ENCODE data around the gene RHOG. TPM values are rescaled to one million over a fixed set of nuclear protein-coding genes. Genes with fewer than 3 reads are reported as not detected.
"Not testable (repeated sequence)": the region's sequence is repeated elsewhere in the genome, so short reads cannot be mapped to it uniquely, and the experiment has no call there.

Gene RHOG
- total RNA-seq, 2 experiments from 2014 or later = 183 to 190 TPM

DNA sequence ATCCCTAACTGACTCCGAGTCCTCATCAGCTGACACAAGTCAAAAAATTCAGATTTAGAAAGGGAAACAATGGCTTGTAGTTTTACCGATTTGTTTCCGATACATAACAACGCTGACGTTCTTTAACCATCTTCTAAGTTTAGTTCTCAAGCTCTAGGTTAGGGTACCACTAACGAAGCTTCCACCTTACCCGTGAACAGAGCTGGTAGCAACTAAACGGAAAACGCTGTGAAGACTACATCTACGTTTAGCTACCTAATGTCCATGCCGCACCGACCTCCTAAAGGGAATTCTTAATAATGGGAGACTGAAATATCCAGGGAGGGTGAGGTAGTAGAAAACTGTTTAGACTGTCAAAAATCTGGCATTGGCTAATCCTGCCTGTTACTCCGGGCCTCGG lies 44.4 kb downstream of the RHOG start:
- peaks cover 4% of the 10 kb centered on the region for H3K27me3 Mint-ChIP-seq

DNA sequence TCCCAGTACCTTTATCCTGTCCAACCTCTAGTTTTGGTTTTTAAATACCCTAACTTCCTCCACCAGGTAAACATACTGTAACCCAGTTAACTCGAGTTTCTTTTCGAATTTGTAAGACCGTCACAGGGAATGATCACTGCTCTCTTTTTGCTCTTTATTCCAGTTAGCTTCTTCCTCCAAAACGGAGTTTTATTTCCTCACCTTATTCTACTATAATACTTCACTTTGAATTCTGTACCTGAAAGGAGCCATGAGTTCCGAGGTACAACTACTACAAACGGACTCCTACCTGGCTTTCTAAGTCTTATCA lies 44.8 kb downstream of the RHOG start:
- Mint-ChIP-seq H3K27me3 (peaks cover 4% of the 10 kb centered on the region), H3K36me3 (peaks cover 44% of the 10 kb centered on the region), H3K27ac (peak overlapping the region; percentile 100), H3K9me3 (no peaks in the 10 kb centered on the region), H3K4me1 (peaks cover 42% of the 10 kb centered on the region), H3K4me3 (peak overlapping the region; percentile 88)
- DNase-seq = no peak

More for the DNA sequence above, 44.4 kb downstream of the RHOG start:
- Mint-ChIP-seq H3K9me3 (no peaks in the 10 kb centered on the region), H3K36me3 (peaks cover 44% of the 10 kb centered on the region), H3K27ac (peak overlapping the region; percentile 100), H3K4me1 (peaks cover 42% of the 10 kb centered on the region), H3K4me3 (peak overlapping the region; percentile 88)
- DNase-seq = no peak

DNA sequence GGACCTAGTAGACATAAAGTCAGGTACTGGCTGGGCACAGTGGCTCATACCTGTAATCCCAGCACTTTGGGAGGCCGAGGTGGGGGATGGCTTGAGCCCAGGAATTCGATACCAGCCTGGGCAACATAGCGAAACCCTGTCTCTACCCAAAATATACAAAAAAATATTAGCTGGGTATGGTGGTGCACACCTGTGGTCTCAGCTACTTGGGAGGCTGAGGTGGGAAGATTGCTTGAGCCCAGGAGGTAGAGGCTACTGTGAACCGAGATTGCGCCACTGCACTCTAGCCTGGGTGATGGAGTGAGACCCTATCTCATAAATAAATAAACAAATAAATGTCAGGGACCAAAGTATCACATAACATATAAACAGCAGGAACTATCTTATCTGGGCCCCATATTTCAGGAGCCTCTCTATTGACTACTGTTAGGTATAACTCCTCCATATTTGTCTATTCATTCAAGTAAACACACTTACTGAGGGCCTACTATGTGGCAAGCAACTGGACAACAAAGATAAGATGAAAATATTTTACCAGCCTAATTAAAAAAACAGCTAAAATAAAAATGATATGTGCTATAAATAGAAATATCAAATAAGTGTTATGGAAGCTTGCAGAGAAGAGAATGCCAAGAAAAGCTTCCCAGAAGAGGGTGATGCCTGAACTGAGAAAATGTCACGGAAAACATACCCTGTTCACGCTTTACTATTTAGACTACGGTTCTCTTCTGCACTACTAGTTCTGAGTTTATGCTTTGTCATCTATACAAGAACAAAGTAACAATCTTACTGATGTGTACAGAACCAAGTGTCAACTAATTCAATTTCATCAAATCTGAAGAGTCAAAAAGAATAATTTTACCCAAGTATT lies 45.4 kb downstream of the RHOG start:
- Mint-ChIP-seq H3K27ac (peak overlapping the region; percentile 100), H3K9me3 (no peaks in the 10 kb centered on the region), H3K4me1 (peaks cover 45% of the 10 kb centered on the region), H3K36me3 (peaks cover 44% of the 10 kb centered on the region), H3K27me3 (peaks cover 4% of the 10 kb centered on the region), H3K4me3 (peak overlapping the region; percentile 88)
- no peak for DNase-seq

DNA sequence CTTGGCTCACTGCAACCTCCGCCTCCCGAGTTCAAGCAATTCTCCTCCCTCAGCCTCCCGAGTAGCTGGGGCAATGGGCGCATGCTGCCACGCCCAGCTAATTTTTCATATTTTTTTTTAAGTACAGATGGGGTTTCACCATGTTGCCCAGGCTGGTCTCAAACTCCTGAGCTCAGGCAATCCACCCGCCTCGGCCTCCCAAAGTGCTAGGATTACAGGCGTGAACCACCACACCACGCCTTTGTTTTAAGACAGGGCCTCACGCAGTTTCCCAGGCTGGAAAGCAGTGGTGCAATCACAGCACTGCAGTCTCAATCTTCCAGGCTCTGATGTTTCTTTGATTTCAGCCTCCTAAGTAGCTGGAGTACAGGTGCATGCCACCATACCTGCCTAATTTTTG lies 46.4 kb downstream of the RHOG start:
- not testable (repeated sequence) for H3K9me3 Mint-ChIP-seq, DNase-seq, H3K4me3 Mint-ChIP-seq, H3K27me3 Mint-ChIP-seq
- H3K27ac Mint-ChIP-seq = peak overlapping the region; percentile 49
- peaks cover 46% of the 10 kb centered on the region for H3K36me3 Mint-ChIP-seq
- H3K4me1 Mint-ChIP-seq = peaks cover 45% of the 10 kb centered on the region

DNA sequence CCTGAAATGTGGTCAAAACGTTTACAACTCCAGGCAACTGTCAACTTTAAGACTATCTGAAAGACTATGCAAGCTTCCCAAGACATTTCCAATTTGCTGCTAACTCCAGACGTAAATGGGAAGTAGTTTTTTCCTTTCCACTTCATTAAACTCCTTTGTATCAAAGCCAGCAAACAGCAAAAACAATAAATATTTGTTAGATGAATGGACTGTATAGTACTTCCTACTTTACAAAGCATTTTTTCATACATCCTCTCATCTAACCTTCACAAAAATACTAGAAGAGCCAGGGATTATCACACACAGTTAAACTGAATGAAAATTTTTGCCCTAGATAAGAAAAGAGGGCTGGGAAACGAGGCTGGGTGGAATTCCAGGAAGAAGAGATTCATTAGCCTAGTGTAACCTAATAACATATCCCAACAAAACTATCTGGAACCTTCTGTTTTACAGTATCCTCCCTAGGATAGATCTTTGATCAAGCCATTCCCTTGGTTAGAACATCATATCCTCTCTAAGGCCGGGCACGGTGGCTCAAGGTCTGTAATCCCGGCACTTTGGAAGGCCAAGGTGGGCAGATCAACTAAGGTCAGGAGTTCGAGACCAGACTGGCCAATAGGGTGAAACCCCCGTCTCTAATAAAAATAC lies 53.9 kb downstream of the RHOG start:
- Mint-ChIP-seq H3K4me3 (no peak overlapping the region), H3K9me3 (no peaks in the 10 kb centered on the region), H3K27ac (peak overlapping the region; percentile 41), H3K27me3 (no peaks in the 10 kb centered on the region), H3K36me3 (peaks cover 36% of the 10 kb centered on the region), H3K4me1 (peaks cover 69% of the 10 kb centered on the region)
- no peak for DNase-seq

DNA sequence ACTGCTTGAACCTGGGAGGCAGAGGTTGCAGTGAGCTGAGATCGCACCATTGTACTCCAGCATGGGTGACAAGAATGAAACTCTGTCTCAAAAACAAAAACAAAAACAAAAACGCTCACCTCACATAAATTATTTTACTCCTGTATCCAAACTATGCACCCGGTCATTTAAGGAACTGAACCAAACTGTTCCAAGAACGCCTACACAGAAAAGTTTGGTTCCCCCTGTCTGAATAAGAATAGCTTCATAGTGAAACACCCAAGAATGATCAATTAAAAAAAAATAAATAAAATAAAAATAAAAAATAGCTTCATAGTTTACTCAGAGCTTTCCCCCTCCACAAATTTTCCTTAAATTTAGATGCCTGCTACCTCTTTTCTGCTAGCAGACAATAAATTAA lies 57.1 kb downstream of the RHOG start:
- no peak overlapping the region for H3K4me3 Mint-ChIP-seq
- no peak for DNase-seq
- H3K27ac Mint-ChIP-seq = peak overlapping the region; percentile 58
- H3K9me3 Mint-ChIP-seq = no peaks in the 10 kb centered on the region
- H3K4me1 Mint-ChIP-seq = peaks cover 61% of the 10 kb centered on the region
- no peaks in the 10 kb centered on the region for H3K27me3 Mint-ChIP-seq
- peaks cover 44% of the 10 kb centered on the region for H3K36me3 Mint-ChIP-seq

DNA sequence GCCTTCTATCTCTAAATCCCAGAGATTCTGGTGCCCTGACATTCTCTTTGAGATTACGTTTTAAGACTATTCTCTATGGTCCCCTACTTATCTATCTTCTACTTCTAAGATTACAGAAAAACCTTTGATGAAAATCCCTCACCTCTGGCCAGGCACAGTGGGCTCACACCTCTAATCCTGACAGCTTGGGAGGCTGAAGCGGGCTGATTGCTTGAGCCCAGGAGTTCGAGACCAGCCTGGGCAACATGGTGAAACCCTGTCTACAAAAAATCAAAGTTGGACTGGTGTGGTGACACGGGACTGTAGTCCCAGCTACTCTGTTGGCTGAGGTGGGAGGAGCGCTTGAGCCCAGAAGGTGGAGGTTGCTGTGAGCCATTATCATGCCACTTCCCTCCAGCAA lies 57.8 kb downstream of the RHOG start:
- Mint-ChIP-seq H3K27ac (peak overlapping the region; percentile 49), H3K9me3 (no peaks in the 10 kb centered on the region), H3K36me3 (peaks cover 48% of the 10 kb centered on the region), H3K4me3 (no peak overlapping the region), H3K27me3 (no peaks in the 10 kb centered on the region), H3K4me1 (peaks cover 58% of the 10 kb centered on the region)
- no peak for DNase-seq

DNA sequence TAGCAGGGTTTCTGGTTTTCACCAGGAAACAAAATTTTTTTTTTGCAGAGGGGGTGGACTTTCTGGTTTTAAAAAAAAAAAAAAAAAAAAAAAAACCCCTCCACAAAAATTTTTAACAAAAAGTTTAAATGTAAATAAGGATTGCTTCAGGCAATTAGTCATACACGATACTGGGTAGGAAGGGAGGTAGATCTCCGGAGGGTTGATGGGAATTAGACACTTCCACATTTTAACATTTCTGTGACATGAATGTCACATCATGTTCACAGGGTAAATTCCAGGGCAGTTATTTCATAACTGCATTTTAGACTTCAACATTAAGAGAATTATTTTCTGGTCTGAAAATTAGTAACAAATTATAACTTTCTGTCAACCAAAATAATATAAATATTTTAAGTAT lies 59.3 kb downstream of the RHOG start:
- H3K27ac Mint-ChIP-seq = no peak overlapping the region
- no peak for DNase-seq
- H3K4me1 Mint-ChIP-seq = peaks cover 43% of the 10 kb centered on the region
- peaks cover 44% of the 10 kb centered on the region for H3K36me3 Mint-ChIP-seq
- no peaks in the 10 kb centered on the region for H3K27me3 Mint-ChIP-seq
- no peak overlapping the region for H3K4me3 Mint-ChIP-seq
- no peaks in the 10 kb centered on the region for H3K9me3 Mint-ChIP-seq

Other genes with a start within 250 kb of the RHOG start
- gene ART5, start 199.0 kb downstream of the RHOG start, total RNA-seq = not detected
- gene ART1, start 195.8 kb downstream of the RHOG start, total RNA-seq = not detected
- gene CHRNA10, start 169.6 kb downstream of the RHOG start, total RNA-seq = 1 to 10 TPM; 1.0 to 1.5 TPM
- gene NUP98, start 43.4 kb downstream of the RHOG start, total RNA-seq = 100 to 1,000 TPM in 1 of 2 experiments, 10 to 100 TPM in 1; 98.1 to 115 TPM
- gene PGAP2, start 32.4 kb downstream of the RHOG start, total RNA-seq = 10 to 100 TPM; 35.4 to 35.6 TPM
- 10 to 100 TPM; 49.4 to 55.4 TPM for gene STIM1, start 14.7 kb upstream of the RHOG start, total RNA-seq